Choroid plexus epithelial cell (primary cell): ENCODE data around the gene WDR41.
"Not testable (repeated sequence)": the region's sequence is repeated elsewhere in the genome, so short reads cannot be mapped to it uniquely, and the experiment has no call there.

Experiments
- DNase-seq: peaks from one replicate; pipeline ENCODE4 v3.0.0-alpha.2; 2010; ENCODE audit warnings: low read depth
- H3K4me3 ChIP-seq: 2 replicates; pipeline ENCODE4 v1.5.1; 2011; ENCODE audit warnings: low read depth, mild to moderate bottlenecking, control low read depth, low read length, moderate library complexity
- TF ChIP-seq, protein P1 (sequence below): conservative IDR thresholded peaks from 2 replicates; pipeline ENCODE4 v1.5.1; 2011; ENCODE audit warnings: low read depth, mild to moderate bottlenecking, control low read depth, inconsistent platforms, low read length, moderate library complexity

The WDR41 gene

DNA sequence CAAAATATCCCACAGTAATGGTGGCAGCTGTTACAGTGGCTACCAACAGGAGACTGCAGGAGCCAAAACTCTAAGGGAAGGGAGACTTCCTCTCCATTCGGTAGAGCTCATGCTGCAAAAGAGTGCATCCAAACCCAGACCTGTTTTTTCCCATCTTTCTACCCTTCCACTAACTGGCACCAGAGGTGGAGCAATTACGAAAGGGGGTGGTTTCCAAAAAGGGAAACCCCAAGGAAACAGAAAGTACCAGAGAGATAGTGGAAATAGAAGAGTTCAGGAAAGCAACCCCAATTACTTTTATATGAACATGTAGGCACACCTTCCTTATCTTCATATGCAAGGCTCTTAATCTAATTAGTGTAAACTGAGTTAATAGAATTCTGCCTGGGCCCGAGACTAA is 7.3 kb upstream of the WDR41 start:
- DNase-seq = no peak
- TF ChIP-seq, protein P1, sequence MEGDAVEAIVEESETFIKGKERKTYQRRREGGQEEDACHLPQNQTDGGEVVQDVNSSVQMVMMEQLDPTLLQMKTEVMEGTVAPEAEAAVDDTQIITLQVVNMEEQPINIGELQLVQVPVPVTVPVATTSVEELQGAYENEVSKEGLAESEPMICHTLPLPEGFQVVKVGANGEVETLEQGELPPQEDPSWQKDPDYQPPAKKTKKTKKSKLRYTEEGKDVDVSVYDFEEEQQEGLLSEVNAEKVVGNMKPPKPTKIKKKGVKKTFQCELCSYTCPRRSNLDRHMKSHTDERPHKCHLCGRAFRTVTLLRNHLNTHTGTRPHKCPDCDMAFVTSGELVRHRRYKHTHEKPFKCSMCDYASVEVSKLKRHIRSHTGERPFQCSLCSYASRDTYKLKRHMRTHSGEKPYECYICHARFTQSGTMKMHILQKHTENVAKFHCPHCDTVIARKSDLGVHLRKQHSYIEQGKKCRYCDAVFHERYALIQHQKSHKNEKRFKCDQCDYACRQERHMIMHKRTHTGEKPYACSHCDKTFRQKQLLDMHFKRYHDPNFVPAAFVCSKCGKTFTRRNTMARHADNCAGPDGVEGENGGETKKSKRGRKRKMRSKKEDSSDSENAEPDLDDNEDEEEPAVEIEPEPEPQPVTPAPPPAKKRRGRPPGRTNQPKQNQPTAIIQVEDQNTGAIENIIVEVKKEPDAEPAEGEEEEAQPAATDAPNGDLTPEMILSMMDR = no peak
- no peak overlapping the region for H3K4me3 ChIP-seq

DNA sequence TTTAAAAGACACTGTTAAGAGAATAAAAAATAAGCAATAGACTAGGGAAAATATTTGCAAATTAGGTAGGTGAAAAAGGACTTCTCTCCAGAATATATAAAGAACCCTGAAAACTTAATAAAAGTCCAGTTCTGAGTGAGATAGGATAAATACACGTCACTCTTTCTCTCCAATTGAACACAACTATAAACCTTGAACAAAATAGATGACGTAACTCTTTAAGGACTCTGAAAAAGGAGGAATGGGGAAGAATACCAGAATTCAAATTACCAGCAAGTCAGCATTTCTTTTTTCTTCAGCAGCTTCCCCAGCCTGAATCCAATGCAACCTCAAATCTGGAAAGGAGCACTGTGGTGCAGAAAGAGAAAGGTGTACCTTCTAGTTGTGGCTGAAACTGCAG is 6.8 kb upstream of the WDR41 start:
- H3K4me3 ChIP-seq = no peak overlapping the region
- no peak for DNase-seq
- TF ChIP-seq, protein P1 = no peak

DNA sequence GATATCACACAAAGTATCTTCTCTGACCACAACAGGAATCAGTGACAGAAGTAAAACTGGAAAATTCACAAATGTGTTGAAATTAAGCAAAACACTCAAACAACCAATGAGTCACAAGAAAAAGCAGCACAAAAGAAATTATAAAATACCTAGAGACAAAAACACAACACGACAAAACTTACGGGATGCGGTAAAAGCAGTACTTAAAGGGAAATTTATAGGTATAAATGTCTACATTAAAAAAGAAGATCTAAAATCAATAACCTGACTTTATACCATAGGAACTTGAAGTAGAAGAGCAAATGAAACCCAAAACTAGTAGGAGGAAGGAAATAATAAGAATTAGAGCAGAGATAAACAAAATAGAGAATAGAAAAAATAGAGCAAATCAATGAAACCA is 2.8 kb upstream of the WDR41 start:
- no peak for DNase-seq
- TF ChIP-seq, protein P1 = no peak
- no peak overlapping the region for H3K4me3 ChIP-seq

DNA sequence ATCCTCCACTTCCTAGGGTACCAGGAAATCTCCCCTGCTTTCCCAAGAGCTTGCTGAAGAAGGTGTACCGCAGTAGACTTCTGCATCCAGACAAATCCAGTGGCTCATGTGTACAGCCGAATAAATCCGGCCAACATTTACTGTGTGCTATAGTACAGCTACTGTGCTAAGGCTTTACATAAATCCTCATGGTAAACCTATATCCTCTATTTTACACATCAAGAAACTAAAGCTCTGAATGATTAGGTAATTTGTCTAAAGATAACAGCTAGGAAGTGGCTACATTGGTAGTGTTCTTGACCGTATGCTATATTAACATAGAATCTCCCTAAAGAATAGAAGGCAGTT is 511 bp upstream of the WDR41 start:
- TF ChIP-seq, protein P1 = no peak
- no peak for DNase-seq
- peak overlapping the region; percentile 91 for H3K4me3 ChIP-seq

DNA sequence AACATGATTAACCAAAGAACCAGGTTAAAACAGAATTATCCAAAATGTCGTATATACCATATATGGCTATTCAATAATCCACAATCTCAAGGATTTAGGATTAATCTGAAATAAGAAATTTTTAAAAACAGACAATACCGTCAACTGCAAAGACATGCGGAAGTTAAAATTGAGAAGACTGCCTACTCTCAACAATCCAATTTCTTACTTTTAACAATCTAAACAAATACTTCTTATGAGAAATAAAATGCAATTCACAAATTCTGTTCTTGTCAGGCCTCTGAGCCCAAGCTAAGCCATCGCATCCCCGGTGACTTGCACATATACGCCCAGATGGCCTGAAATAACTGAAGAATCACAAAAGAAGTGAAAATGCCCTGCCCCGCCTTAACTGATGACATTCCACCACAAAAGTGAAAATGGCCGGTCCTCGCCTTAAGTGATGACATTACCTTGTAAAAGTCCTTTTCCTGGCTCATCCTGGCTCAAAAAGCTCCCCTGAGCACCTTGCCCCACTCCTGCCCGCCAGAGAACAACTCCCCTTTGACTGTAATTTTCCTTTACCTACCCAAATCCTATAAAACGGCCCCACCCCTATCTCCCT is 1.3 kb downstream of the WDR41 start:
- peak; percentile 23 for DNase-seq
- H3K4me3 ChIP-seq = peak overlapping the region; percentile 91

DNA sequence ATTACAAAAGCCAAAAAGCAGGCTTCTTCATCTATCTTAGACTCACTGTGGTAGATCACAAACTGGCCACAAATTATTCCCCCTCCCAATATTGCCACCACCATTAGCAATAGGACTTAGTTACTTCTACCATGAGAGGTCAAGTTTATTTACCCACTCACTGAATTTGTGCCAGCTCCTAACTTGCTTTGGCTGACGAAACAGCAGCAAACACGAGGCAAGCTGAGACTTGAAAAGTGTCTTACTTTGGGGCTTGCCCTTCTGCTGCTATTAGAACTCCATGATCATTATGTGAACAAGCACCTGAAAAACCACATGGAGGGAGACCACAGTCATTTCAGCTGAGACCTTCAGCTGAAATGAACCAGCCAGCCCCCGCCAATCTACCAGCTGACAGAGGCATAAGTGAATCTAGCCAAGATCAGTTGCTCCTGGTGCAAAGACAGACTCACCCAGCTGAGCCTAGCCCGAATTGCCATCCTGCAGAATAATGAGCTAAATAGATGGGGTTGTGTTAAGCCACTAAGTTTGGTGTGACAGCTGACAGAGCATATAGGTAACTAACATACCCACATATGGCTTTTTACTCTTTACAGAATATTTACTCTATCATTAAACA is 5.7 kb downstream of the WDR41 start:
- TF ChIP-seq, protein P1 = no peak
- no peak overlapping the region for H3K4me3 ChIP-seq
- no peak for DNase-seq

DNA sequence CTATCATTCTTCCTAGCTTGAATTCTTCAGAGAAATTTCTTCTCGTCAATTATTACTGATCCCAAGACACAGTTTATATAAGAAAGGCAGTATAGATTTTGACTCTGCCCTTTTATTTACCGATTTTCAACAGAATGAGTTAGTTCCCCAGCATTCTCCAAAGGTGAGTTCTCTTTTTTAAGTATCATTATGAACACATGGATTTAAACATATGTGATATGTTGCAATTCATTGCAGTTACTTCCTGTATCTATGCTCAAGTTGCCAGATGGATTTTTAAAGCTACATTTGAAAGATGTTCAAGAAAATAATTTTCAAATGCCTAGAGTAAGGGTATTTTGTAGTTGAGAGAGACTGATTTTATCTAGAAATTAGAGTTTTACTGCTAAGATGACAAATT is 8.4 kb downstream of the WDR41 start:
- H3K4me3 ChIP-seq = no peak overlapping the region
- TF ChIP-seq, protein P1 = no peak
- DNase-seq = no peak

DNA sequence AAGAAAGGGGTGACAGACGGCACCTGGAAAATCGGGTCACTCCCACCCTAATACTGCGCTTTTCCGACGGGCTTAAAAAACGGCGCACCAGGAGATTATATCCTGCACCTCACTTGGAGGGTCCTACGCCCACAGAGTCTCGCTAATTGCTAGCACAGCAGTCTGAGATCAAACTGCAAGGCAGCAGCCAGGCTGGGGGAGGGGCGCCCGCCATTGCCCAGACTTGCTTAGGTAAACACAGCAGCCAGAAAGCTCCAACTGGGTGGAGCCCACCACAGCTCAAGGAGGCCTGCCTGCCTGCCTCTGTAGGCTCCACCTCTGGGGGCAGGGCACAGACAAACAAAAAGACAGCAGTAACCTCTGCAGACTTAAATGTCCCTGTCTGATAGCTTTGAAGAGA is 17.1 kb downstream of the WDR41 start:
- not testable (repeated sequence) for H3K4me3 ChIP-seq, DNase-seq

DNA sequence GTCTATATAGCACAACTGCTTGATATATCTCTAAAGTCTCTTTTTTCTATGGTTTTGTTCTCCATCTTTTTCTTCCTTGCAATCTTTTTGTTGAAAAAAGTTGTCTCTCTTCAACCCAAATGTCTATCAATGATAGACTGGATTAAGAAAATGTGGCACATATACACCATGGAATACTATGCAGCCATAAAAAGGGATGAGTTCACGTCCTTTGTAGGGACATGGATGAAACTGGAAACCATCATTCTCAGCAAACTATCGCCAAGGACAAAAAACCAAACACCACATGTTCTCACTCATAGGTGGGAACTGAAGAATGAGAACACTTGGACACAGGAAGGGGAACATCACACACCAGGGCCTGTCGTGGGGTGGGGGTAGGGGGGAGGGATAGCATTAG is 23.2 kb downstream of the WDR41 start:
- not testable (repeated sequence) for H3K4me3 ChIP-seq, DNase-seq
